Naive thymus-derived CD4-positive, alpha-beta T cell (primary cell): ENCODE results near the gene NR6A1. TPM values are rescaled to one million over a fixed set of nuclear protein-coding genes. Genes with fewer than 3 reads are reported as not detected.

Source experiments
- ATAC-seq: fragments of 150-1000 bp; cut with Tn5 transposase; 2 replicates; pipeline ENCODE4 v1.10.0; 2021; ENCODE audit warnings: mild to moderate bottlenecking, moderate library complexity
- CTCF ChIA-PET: fragments of 350-600 bp; sonication (Branson Sonifier 250); formaldehyde crosslinking; loops from one replicate; lab custom pipeline; 2021; ENCODE audit warnings: antibody characterized with exemption; lab: Charles Lee
- POLR2A ChIA-PET: fragments of 350-600 bp; sonication (Branson Sonifier 250); formaldehyde crosslinking; loops from one replicate; lab custom pipeline; 2021; ENCODE audit warnings: antibody characterized with exemption, inconsistent platforms; lab: Charles Lee
- DNase-seq, 9 donors: peaks; one replicate each; pipeline versions ENCODE4 v3.0.0 to v3.0.0-alpha.2; 2020 to 2022; ENCODE audit warnings: mixed read lengths in 1 of 9
- H3K27ac ChIP-seq: one replicate; pipeline ENCODE4 v1.7.0; 2013; ENCODE audit warnings: mild to moderate bottlenecking, low read depth, low read length, moderate library complexity
- H3K27me3 ChIP-seq, 2 donors: one replicate each; pipeline ENCODE4 v1.7.0; 2013; ENCODE audit warnings: low read length in 2 of 2, mild to moderate bottlenecking in 2 of 2, moderate library complexity in 2 of 2; ENCODE audit not compliant: control insufficient read depth in 2 of 2, insufficient read depth in 2 of 2
- H3K36me3 ChIP-seq, 3 experiments: 1 replicate in 2 of 3; 2 replicates in 1 of 3; pipeline ENCODE4 v1.7.0; 2013; ENCODE audit warnings: low read length in 3 of 3, mild to moderate bottlenecking in 3 of 3, moderate library complexity in 1 of 3; ENCODE audit not compliant: insufficient read depth in 3 of 3, control insufficient read depth in 2 of 3
- H3K4me1 ChIP-seq, 2 donors: one replicate each; pipeline ENCODE4 v1.7.0; 2013; ENCODE audit warnings: low read length in 2 of 2, mild to moderate bottlenecking in 2 of 2, moderate library complexity in 1 of 2; ENCODE audit not compliant: control insufficient read depth in 2 of 2, insufficient read depth in 2 of 2
- H3K4me3 ChIP-seq: 2 replicates; pipeline ENCODE4 v1.7.0; 2013; ENCODE audit warnings: mild to moderate bottlenecking, low read length
- H3K9me3 ChIP-seq, 3 experiments: 1 replicate in 2 of 3; 2 replicates in 1 of 3; pipeline ENCODE4 v1.7.0; 2013; ENCODE audit warnings: low read length in 3 of 3; ENCODE audit not compliant: control insufficient read depth in 2 of 3
- H3K27ac Mint-ChIP-seq, 9 donors: one replicate each; pipeline ENCODE4 v1.8.0; 2020 to 2022; ENCODE audit warnings: mixed read lengths in 9 of 9, mild to moderate bottlenecking in 8 of 9, moderate library complexity in 5 of 9, inconsistent platforms in 2 of 9
- H3K27me3 Mint-ChIP-seq, 5 donors: one replicate each; pipeline ENCODE4 v1.8.0; 2021 to 2022; ENCODE audit warnings: mixed read lengths in 5 of 5, mild to moderate bottlenecking in 1 of 5
- H3K36me3 Mint-ChIP-seq, 5 donors: one replicate each; pipeline ENCODE4 v1.8.0; 2020 to 2022; ENCODE audit warnings: mixed read lengths in 5 of 5, mild to moderate bottlenecking in 3 of 5, inconsistent platforms in 1 of 5
- H3K4me1 Mint-ChIP-seq, 7 donors: one replicate each; pipeline ENCODE4 v1.8.0; 2020 to 2022; ENCODE audit warnings: mixed read lengths in 7 of 7, mild to moderate bottlenecking in 3 of 7, inconsistent platforms in 1 of 7
- H3K4me3 Mint-ChIP-seq, 10 donors: one replicate each; pipeline ENCODE4 v1.8.0; 2020 to 2022; ENCODE audit warnings: mild to moderate bottlenecking in 10 of 10, mixed read lengths in 10 of 10, moderate library complexity in 6 of 10, inconsistent platforms in 2 of 10
- H3K9me3 Mint-ChIP-seq, 11 donors: one replicate each; pipeline ENCODE4 v1.8.0; 2020 to 2022; ENCODE audit warnings: mixed read lengths in 11 of 11, mild to moderate bottlenecking in 4 of 11, inconsistent platforms in 1 of 11, moderate library complexity in 1 of 11
- intact Hi-C, 2 donors: fragments of 100-400 bp; cut with micrococcal nuclease; formaldehyde crosslinking; loops; one replicate each; pipeline ENCODE4 v1.15.1; 2023
- polyA plus RNA-seq, 2 donors: library from polyadenylated mRNA; unstranded; fragments of 300-500 nt; fragmentation: Illumina TruSeq; gene quantifications; one replicate each; pipeline ENCODE4 v1.2.3, GENCODE V29; 2021
- total RNA-seq, 6 experiments: library from RNA in 5 of 6; stranded (reverse) in 5 of 6; gene quantifications; 1 replicate in 5 of 6; 2 replicates in 1 of 6; pipeline ENCODE4 v1.2.3 and lab custom pipeline; 2021 to 2026

The NR6A1 gene
- total and polyA plus RNA-seq, 7 experiments from 2014 or later, result 0.21 to 0.78 (median 0.51) TPM; not detected in 4

GRCh38 chr9:124803911-124804310, 32.8 kb upstream of the NR6A1 start:
- Histone ChIP-seq H3K9me3 (no peaks in the 10 kb centered on the region), H3K4me1 (no peaks in the 10 kb centered on the region), H3K36me3 (no peaks in the 10 kb centered on the region), H3K4me3 (no peak overlapping the region), H3K27ac (no peak overlapping the region), H3K27me3 (no peaks in the 10 kb centered on the region)
- no peak overlapping the region for H3K4me3 Mint-ChIP-seq
- no peak for ATAC-seq
- intact Hi-C loops, result no loop called here
- no peak overlapping the region for H3K27ac Mint-ChIP-seq
- peaks cover 3 to 9% (median 8%) of the 10 kb centered on the region in 5 donors for H3K27me3 Mint-ChIP-seq
- no peak for DNase-seq
- no peaks in the 10 kb centered on the region for H3K4me1 Mint-ChIP-seq
- no peaks in the 10 kb centered on the region for H3K9me3 Mint-ChIP-seq
- POLR2A ChIA-PET, result no interaction called here
- H3K36me3 Mint-ChIP-seq, result no peaks in the 10 kb centered on the region
- CTCF ChIA-PET, result no interaction called here

DNA sequence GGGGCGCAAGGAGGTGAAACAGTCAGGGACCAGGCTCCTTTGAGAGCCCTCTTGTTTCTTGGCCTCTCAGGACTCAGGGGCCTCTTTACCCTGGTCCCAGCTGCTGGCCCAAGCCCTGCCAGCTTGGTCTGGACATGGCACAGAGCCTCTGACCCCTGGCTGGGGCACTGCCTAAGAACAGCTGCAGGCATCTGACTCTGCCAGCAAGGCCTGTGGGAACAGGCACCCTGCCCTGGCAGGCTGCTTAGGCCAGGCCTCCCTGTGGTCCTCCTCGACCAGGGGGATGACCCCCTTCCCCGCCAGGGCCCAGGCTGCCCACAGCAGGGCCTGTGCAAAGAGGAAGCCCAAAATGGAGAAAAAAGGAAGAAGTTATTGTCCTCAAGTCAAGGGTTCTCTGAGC, 31.3 kb upstream of the NR6A1 start:
- intact Hi-C loops, result no loop called here
- Histone ChIP-seq H3K36me3 (no peaks in the 10 kb centered on the region), H3K9me3 (no peaks in the 10 kb centered on the region), H3K27me3 (no peaks in the 10 kb centered on the region), H3K4me3 (no peak overlapping the region), H3K27ac (no peak overlapping the region), H3K4me1 (no peaks in the 10 kb centered on the region)
- peaks cover 4 to 15% (median 9%) of the 10 kb centered on the region in 5 donors for H3K27me3 Mint-ChIP-seq
- CTCF ChIA-PET, result no interaction called here
- H3K4me1 Mint-ChIP-seq, result no peaks in the 10 kb centered on the region
- H3K27ac Mint-ChIP-seq, result no peak overlapping the region
- DNase-seq (no peak), ATAC-seq (no peak)
- no peaks in the 10 kb centered on the region for H3K9me3 Mint-ChIP-seq
- no peak overlapping the region for H3K4me3 Mint-ChIP-seq
- no peaks in the 10 kb centered on the region for H3K36me3 Mint-ChIP-seq
- POLR2A ChIA-PET, result no interaction called here

DNA sequence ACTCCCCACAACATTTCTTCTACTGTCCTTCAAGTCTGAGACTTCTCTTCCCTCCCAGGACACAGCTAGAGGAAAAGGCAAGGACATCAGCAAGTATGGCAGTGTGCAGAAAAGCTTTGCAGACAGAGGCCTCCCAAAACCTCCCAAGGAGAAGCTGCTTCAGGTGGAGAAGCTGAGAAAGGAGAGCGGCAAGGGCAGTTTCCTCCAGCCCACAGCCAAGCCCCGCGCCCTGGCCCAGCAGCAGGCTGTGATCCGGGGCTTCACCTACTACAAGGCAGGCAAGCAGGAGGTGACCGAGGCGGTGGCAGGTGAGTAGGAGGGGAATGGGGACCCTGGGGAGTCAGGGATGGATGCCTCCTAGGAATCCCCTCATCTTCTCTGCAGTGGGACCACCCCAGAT, 30.2 kb upstream of the NR6A1 start:
- no peaks in the 10 kb centered on the region for H3K9me3 Mint-ChIP-seq
- no peaks in the 10 kb centered on the region for H3K36me3 Mint-ChIP-seq
- H3K27ac ChIP-seq, result no peak overlapping the region
- ChIA-PET CTCF (no interaction called here), POLR2A (no interaction called here)
- H3K27ac Mint-ChIP-seq, result no peak overlapping the region
- intact Hi-C loops, result no loop called here
- no peaks in the 10 kb centered on the region for H3K27me3 ChIP-seq
- H3K4me3 ChIP-seq, result no peak overlapping the region
- no peaks in the 10 kb centered on the region for H3K36me3 ChIP-seq
- no peaks in the 10 kb centered on the region for H3K4me1 ChIP-seq
- no peaks in the 10 kb centered on the region for H3K9me3 ChIP-seq
- DNase-seq (no peak), ATAC-seq (no peak)
- H3K4me3 Mint-ChIP-seq, result no peak overlapping the region
- no peaks in the 10 kb centered on the region for H3K4me1 Mint-ChIP-seq
- peaks cover 7 to 16% (median 10%) of the 10 kb centered on the region in 5 donors for H3K27me3 Mint-ChIP-seq

GRCh38 chr9:124800306-124801259, 29.5 kb upstream of the NR6A1 start:
- DNase-seq (no peak), ATAC-seq (peak; percentile 73)
- Histone ChIP-seq H3K4me1 (no peaks in the 10 kb centered on the region), H3K27me3 (no peaks in the 10 kb centered on the region), H3K36me3 (no peaks in the 10 kb centered on the region), H3K9me3 (no peaks in the 10 kb centered on the region), H3K4me3 (no peak overlapping the region), H3K27ac (no peak overlapping the region)
- Mint-ChIP-seq H3K9me3 (no peaks in the 10 kb centered on the region), H3K4me3 (no peak overlapping the region), H3K27me3 (peaks cover 7 to 16% (median 10%) of the 10 kb centered on the region in 5 donors), H3K36me3 (no peaks in the 10 kb centered on the region), H3K27ac (no peak overlapping the region), H3K4me1 (no peaks in the 10 kb centered on the region)
- intact Hi-C loops, result no loop called here
- ChIA-PET CTCF (no interaction called here), POLR2A (no interaction called here)

- ChIA-PET CTCF (no interaction called here), POLR2A (no interaction called here)
- Mint-ChIP-seq H3K4me1 (no peaks in the 10 kb centered on the region), H3K36me3 (no peaks in the 10 kb centered on the region), H3K27me3 (peaks cover 7 to 16% (median 9%) of the 10 kb centered on the region in 5 donors), H3K9me3 (no peaks in the 10 kb centered on the region), H3K27ac (no peak overlapping the region), H3K4me3 (no peak overlapping the region)
- Histone ChIP-seq H3K36me3 (no peaks in the 10 kb centered on the region), H3K27ac (no peak overlapping the region), H3K4me1 (no peaks in the 10 kb centered on the region), H3K27me3 (no peaks in the 10 kb centered on the region), H3K4me3 (no peak overlapping the region), H3K9me3 (no peaks in the 10 kb centered on the region)
- ATAC-seq (no peak), DNase-seq (no peak)
- intact Hi-C loops, result no loop called here
These were observed 28.3 kb upstream of the NR6A1 start for GRCh38 chr9:124799274-124800006.

DNA sequence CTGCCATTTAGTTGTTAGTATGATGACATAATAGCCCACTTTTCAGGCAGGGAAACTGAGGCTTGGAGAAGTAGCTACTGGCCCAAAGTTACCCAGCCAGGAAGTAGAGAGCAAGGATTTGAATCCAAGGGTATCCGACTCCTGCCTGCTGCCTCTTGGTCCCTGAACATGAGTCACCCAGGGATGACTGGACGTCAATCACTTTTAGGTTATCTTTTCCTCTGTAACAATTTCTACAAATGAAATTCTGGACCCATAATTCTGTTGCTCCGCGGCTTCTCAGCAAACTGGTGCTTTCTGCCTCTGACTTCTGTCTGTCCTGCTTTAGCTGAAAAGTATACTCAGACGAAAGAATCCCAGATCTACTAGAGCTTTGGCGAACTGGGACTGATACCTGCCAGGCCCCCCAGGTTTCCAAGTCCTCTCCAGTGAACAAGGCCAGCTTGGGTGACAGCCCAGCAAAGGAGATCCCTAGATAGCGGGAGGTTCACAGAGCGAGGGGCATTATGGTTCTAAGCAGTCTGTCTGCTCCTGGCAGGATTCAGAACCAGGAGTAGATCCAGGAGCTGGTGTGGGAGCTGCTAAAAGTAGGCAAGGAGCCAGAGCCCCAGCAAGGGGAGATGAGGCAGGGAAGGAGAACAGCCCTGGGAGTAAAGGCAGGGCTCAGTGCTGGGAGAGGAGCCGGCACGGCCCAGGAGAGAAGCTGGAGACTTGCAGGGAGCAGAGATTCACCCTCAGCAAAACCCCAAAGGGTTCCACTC, 26.4 kb upstream of the NR6A1 start:
- ChIA-PET POLR2A (no interaction called here), CTCF (interaction anchor here (0.6 to 1.5 kb wide), 2 partner anchors 17 to 56 kb away, joined by 3 read pairs; partner anchors contain the start of gene WDR38)
- no peak for ATAC-seq
- Histone ChIP-seq H3K4me3 (no peak overlapping the region), H3K36me3 (no peaks in the 10 kb centered on the region), H3K27ac (no peak overlapping the region), H3K9me3 (no peaks in the 10 kb centered on the region), H3K27me3 (no peaks in the 10 kb centered on the region), H3K4me1 (no peaks in the 10 kb centered on the region)
- no peak overlapping the region for H3K27ac Mint-ChIP-seq
- no peak overlapping the region for H3K4me3 Mint-ChIP-seq
- H3K27me3 Mint-ChIP-seq, result peaks cover 15 to 25% (median 15%) of the 10 kb centered on the region in 5 donors
- H3K4me1 Mint-ChIP-seq, result no peaks in the 10 kb centered on the region
- H3K36me3 Mint-ChIP-seq, result no peaks in the 10 kb centered on the region
- intact Hi-C loops, result no loop called here
- DNase-seq, result no peak
- H3K9me3 Mint-ChIP-seq, result peaks cover 0 to 2% (median 0%) of the 10 kb centered on the region in 11 donors
